Esophagus muscularis mucosa (tissue), 4 donors: ENCODE measurements around the gene TSNAXIP1. TPM values are rescaled to one million over a fixed set of nuclear protein-coding genes. Genes with fewer than 3 reads are reported as not detected.
A peak's percentile ranks its signal among the peaks of the same experiment; 100 is the strongest.
"Not testable (repeated sequence)": the region's sequence is repeated elsewhere in the genome, so short reads cannot be mapped to it uniquely, and the experiment has no call there.

Experiments
- DNase-seq: peaks from one replicate; pipeline ENCODE4 v3.0.0-alpha.2; 2017; ENCODE audit errors: extremely low spot score
- H3K27ac ChIP-seq, 4 donors: fragments of 200-600 bp; sonication (generic); replicated peaks in 1 of 4; 1 replicate in 3 of 4; 2 replicates in 1 of 4; pipeline ENCODE4 v1.5.1; 2016 to 2019; ENCODE audit warnings: mild to moderate bottlenecking in 1 of 4
- H3K27me3 ChIP-seq, 4 donors: fragments of 200-600 bp; sonication (generic); one replicate each; pipeline versions ENCODE4 v1.5.1 to v1.6.0; 2016 to 2019
- H3K36me3 ChIP-seq, 4 donors: fragments of 200-600 bp; sonication (generic); one replicate each; pipeline ENCODE4 v1.5.1; 2016 to 2019
- H3K4me1 ChIP-seq, 4 donors: fragments of 200-600 bp; sonication (generic); one replicate each; pipeline ENCODE4 v1.5.1; 2016 to 2019
- H3K4me3 ChIP-seq, 4 donors: fragments of 200-600 bp; sonication (generic); 1 replicate in 2 of 4; 2 replicates in 2 of 4; pipeline ENCODE4 v1.5.1; 2016 to 2019; ENCODE audit warnings: mild to moderate bottlenecking in 4 of 4, moderate library complexity in 1 of 4
- H3K9me3 ChIP-seq, 4 donors: fragments of 200-600 bp; sonication (generic); 1 replicate in 3 of 4; 2 replicates in 1 of 4; pipeline ENCODE4 v1.5.1; 2016 to 2019
- CTCF ChIP-seq, 3 experiments: fragments of 200-600 bp in 2 of 3; fragments of 450-650 bp in 1 of 3; sonication (generic) in 2 of 3; IDR thresholded peaks; one replicate each; pipeline ENCODE4 v1.5.1; 2017 to 2019; ENCODE audit warnings: antibody characterized with exemption in 3 of 3, mild to moderate bottlenecking in 2 of 3, moderate library complexity in 1 of 3
- EP300 ChIP-seq: sonication (generic); formaldehyde crosslinking; IDR thresholded peaks from one replicate; pipeline ENCODE4 v1.6.1; 2017; ENCODE audit warnings: antibody characterized with exemption
- POLR2A ChIP-seq: fragments of 450-650 bp; IDR thresholded peaks from one replicate; pipeline ENCODE4 v1.6.1; 2017; ENCODE audit warnings: antibody characterized with exemption, moderate library complexity, mild to moderate bottlenecking, low read depth
- POLR2AphosphoS5 ChIP-seq, 2 donors: sonication (generic); formaldehyde crosslinking; IDR thresholded peaks; one replicate each; pipeline ENCODE4 v1.6.1; 2017; ENCODE audit warnings: antibody characterized with exemption in 2 of 2
- WGBS: methylation state at CpG from one replicate; pipeline ENCODE4 v1.1.5; 2018; 5-methylcytosine and 5-hydroxymethylcytosine counted together
- intact Hi-C: fragments of 100-400 bp; cut with DNase I; formaldehyde crosslinking; loops from one replicate; pipeline ENCODE4 v1.15.1; 2023
- total RNA-seq, 4 donors: library from RNA; depleted of rRNA; stranded (reverse); fragments of >200 nt; gene quantifications; one replicate each; pipeline versions ENCODE4 v1.1.0 to v1.2.1, GENCODE V29; 2016

The TSNAXIP1 gene
- total RNA-seq, 4 donors from 2014 or later = 0.83 to 2.2 (median 1.1) TPM

- intact Hi-C loops = no loop called here
- H3K4me3 ChIP-seq = peak overlapping the region; percentile 78 to 98 (median 96)
Measured at GRCh38 chr16:67834242-67834614, 27.5 kb downstream of the TSNAXIP1 start.

GRCh38 chr16:67837190-67837589 is 30.5 kb downstream of the TSNAXIP1 start:
- peaks cover 20 to 26% (median 24%) of the 10 kb centered on the region in 4 donors for H3K4me1 ChIP-seq
- WGBS = 93% methylated on average over 10 of the region's 10 CpGs
- H3K4me3 ChIP-seq = not testable (repeated sequence)

More at GRCh38 chr16:67834242-67834614, 27.5 kb downstream of the TSNAXIP1 start:
- DNase-seq = no peak
- TF ChIP-seq POLR2A (no peak), POLR2AphosphoS5 (IDR thresholded peaks at IDR 0.05) (no peak), EP300 (no peak), CTCF (IDR thresholded peaks at IDR 0.05) (no peak)
- Histone ChIP-seq H3K27me3 (no peaks in the 10 kb centered on the region), H3K9me3 (no peaks in the 10 kb centered on the region), H3K27ac (peak overlapping the region; percentile 80 to 85 (median 82)), H3K4me1 (peaks cover 14 to 28% (median 20%) of the 10 kb centered on the region in 4 donors), H3K36me3 (peaks cover 26 to 31% (median 31%) of the 10 kb centered on the region in 4 donors)
- 80% methylated on average over 10 of the region's 10 CpGs for WGBS

GRCh38 chr16:67837811-67838210 is 31.1 kb downstream of the TSNAXIP1 start:
- Histone ChIP-seq H3K9me3 (no peaks in the 10 kb centered on the region), H3K27me3 (no peaks in the 10 kb centered on the region), H3K27ac (no peak overlapping the region), H3K4me1 (peaks cover 16 to 25% (median 21%) of the 10 kb centered on the region in 4 donors), H3K4me3 (no peak overlapping the region), H3K36me3 (no peaks in the 10 kb centered on the region)
- TF ChIP-seq POLR2A (no peak), EP300 (no peak), POLR2AphosphoS5 (IDR thresholded peaks at IDR 0.05) (no peak), CTCF (IDR thresholded peaks at IDR 0.05) (no peak)
- intact Hi-C loops = no loop called here
- WGBS = 92% methylated on average over 2 of the region's 2 CpGs
- no peak for DNase-seq

More at GRCh38 chr16:67837190-67837589, 30.5 kb downstream of the TSNAXIP1 start:
- H3K27ac ChIP-seq, DNase-seq, intact Hi-C loops, H3K36me3 ChIP-seq, H3K27me3 ChIP-seq, H3K9me3 ChIP-seq: not testable (repeated sequence)

GRCh38 chr16:67841198-67841815 is 34.6 kb downstream of the TSNAXIP1 start:
- no peaks in the 10 kb centered on the region for H3K27me3 ChIP-seq
- no peaks in the 10 kb centered on the region for H3K9me3 ChIP-seq
- intact Hi-C loops = no loop called here
- TF ChIP-seq POLR2A (no peak), POLR2AphosphoS5 (IDR thresholded peaks at IDR 0.05) (no peak), CTCF (IDR thresholded peaks at IDR 0.05) (no peak), EP300 (no peak)
- peaks cover 38 to 47% (median 45%) of the 10 kb centered on the region in 4 donors for H3K4me1 ChIP-seq
- no peak for DNase-seq
- H3K4me3 ChIP-seq = peak overlapping the region; percentile 86 to 94 (median 90)
- H3K27ac ChIP-seq = peak overlapping the region; percentile 98 to 99 (median 99)
- H3K36me3 ChIP-seq = no peaks in the 10 kb centered on the region
- WGBS = 40% methylated on average over 17 of the region's 17 CpGs

GRCh38 chr16:67841816-67842508 is 35.3 kb downstream of the TSNAXIP1 start, which contains the start of gene THAP11:
THAP11 (plus strand) TSS chr16:67842320; CDS start chr16:67842555, 235 bp downstream.
- Histone ChIP-seq H3K27ac (peak within 1 kb of the TSS; percentile 98 to 99 (median 99)), H3K9me3 (no peaks in the 10 kb centered on the region), H3K4me3 (peak within 1 kb of the TSS; percentile 86 to 94 (median 90)), H3K27me3 (no peaks in the 10 kb centered on the region), H3K36me3 (no peaks in the 10 kb centered on the region), H3K4me1 (peaks cover 38 to 48% (median 45%) of the 10 kb centered on the region in 4 donors)
- peak; percentile 98 for DNase-seq
- TF ChIP-seq POLR2A (peak; percentile 32), EP300 (no peak), CTCF (IDR thresholded peaks at IDR 0.05) (peak; percentile 87 to 93 (median 92)), POLR2AphosphoS5 (IDR thresholded peaks at IDR 0.05) (peak; percentile 81 to 86)
- 0% methylated on average over 10 of the region's 83 CpGs for WGBS
- intact Hi-C loops = no loop called here
